ENCODE data around the gene MAP6. TPM values are rescaled to one million over a fixed set of nuclear protein-coding genes. Genes with fewer than 3 reads are reported as not detected.

The MAP6 gene
- polyA plus RNA-seq, 1 donor (not counting 4 experiments of a cell fraction or from before 2014, with no cell fraction given), result 1.7 TPM

GRCh38 chr11:75650167-75650723, 18.6 kb downstream of the MAP6 start:
- no peak for FAIRE-seq
- Histone ChIP-seq H3K9me3 (ENCODE audit: control insufficient read depth, low read depth, low read length) (no peaks in the 10 kb centered on the region), H3K27me3 (ENCODE audit: control insufficient read depth, extremely low read depth, insufficient read depth, low read length) (no peaks in the 10 kb centered on the region), H3K36me3 (ENCODE audit: control insufficient read depth in 2 of 2, extremely low read depth in 1 of 2, insufficient read depth in 2 of 2, low read length in 2 of 2) (no peaks in the 10 kb centered on the region), H3K9ac (ENCODE audit: control insufficient read depth, extremely low read depth, insufficient read depth, low read length) (no peak overlapping the region), H3K4me1 (ENCODE audit: control insufficient read depth, extremely low read depth, insufficient read depth, low read length) (peaks cover 19% of the 10 kb centered on the region), H3K9me1 (ENCODE audit: control insufficient read depth, extremely low read depth, insufficient read depth, low read length) (no peaks in the 10 kb centered on the region), H2AFZ (ENCODE audit: control insufficient read depth, low read length) (no peak overlapping the region), H3K4me3 (ENCODE audit: control insufficient read depth in 2 of 3, extremely low read depth in 1 of 3, insufficient read depth in 2 of 3, low read depth in 1 of 3, low read length in 3 of 3) (no peak overlapping the region), H4K20me1 (ENCODE audit: control insufficient read depth, extremely low read depth, insufficient read depth, low read length) (no peaks in the 10 kb centered on the region), H3K79me2 (ENCODE audit: control insufficient read depth, insufficient read depth, low read length) (no peaks in the 10 kb centered on the region), H3K4me2 (ENCODE audit: control insufficient read depth, extremely low read depth, insufficient read depth, low read depth, low read length) (no peak overlapping the region), H3K27ac (ENCODE audit: control insufficient read depth, insufficient read depth, low read length) (no peak overlapping the region)
- dilution Hi-C loops (cut with MboI; ENCODE audit: extremely low pct_ligation_motif_present, low sequenced_read_pairs), result no loop called here
- DNase-seq (ENCODE audit: low read depth, low spot score), result no peak
- no peak for TF ChIP-seq EZH2 (IDR thresholded peaks at IDR 0.05; ENCODE audit: low read length)
- TF ChIP-seq, protein P1, sequence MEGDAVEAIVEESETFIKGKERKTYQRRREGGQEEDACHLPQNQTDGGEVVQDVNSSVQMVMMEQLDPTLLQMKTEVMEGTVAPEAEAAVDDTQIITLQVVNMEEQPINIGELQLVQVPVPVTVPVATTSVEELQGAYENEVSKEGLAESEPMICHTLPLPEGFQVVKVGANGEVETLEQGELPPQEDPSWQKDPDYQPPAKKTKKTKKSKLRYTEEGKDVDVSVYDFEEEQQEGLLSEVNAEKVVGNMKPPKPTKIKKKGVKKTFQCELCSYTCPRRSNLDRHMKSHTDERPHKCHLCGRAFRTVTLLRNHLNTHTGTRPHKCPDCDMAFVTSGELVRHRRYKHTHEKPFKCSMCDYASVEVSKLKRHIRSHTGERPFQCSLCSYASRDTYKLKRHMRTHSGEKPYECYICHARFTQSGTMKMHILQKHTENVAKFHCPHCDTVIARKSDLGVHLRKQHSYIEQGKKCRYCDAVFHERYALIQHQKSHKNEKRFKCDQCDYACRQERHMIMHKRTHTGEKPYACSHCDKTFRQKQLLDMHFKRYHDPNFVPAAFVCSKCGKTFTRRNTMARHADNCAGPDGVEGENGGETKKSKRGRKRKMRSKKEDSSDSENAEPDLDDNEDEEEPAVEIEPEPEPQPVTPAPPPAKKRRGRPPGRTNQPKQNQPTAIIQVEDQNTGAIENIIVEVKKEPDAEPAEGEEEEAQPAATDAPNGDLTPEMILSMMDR (optimal IDR thresholded peaks at IDR 0.05 in 1 of 3, IDR thresholded peaks at IDR 0.05 in 1 of 3, conservative IDR thresholded peaks at IDR 0.05 in 1 of 3; ENCODE audit: extremely low read depth in 1 of 3, insufficient read depth in 2 of 3, low read length in 3 of 3), result no peak

- TF ChIP-seq, protein P1 (optimal IDR thresholded peaks at IDR 0.05 in 1 of 3, IDR thresholded peaks at IDR 0.05 in 1 of 3, conservative IDR thresholded peaks at IDR 0.05 in 1 of 3; ENCODE audit: extremely low read depth in 1 of 3, insufficient read depth in 2 of 3, low read length in 3 of 3), result no peak
- no peak for TF ChIP-seq EZH2 (IDR thresholded peaks at IDR 0.05; ENCODE audit: low read length)
- H4K20me1 ChIP-seq (ENCODE audit: control insufficient read depth, extremely low read depth, insufficient read depth, low read length), result no peaks in the 10 kb centered on the region
- no peak overlapping the region for H3K9ac ChIP-seq (ENCODE audit: control insufficient read depth, extremely low read depth, insufficient read depth, low read length)
- no peaks in the 10 kb centered on the region for H3K9me1 ChIP-seq (ENCODE audit: control insufficient read depth, extremely low read depth, insufficient read depth, low read length)
- H3K36me3 ChIP-seq (ENCODE audit: control insufficient read depth in 2 of 2, extremely low read depth in 1 of 2, insufficient read depth in 2 of 2, low read length in 2 of 2), result no peaks in the 10 kb centered on the region
- no peak overlapping the region for H3K4me2 ChIP-seq (ENCODE audit: control insufficient read depth, extremely low read depth, insufficient read depth, low read depth, low read length)
- H3K27me3 ChIP-seq (ENCODE audit: control insufficient read depth, extremely low read depth, insufficient read depth, low read length), result no peaks in the 10 kb centered on the region
- no peaks in the 10 kb centered on the region for H3K4me1 ChIP-seq (ENCODE audit: control insufficient read depth, extremely low read depth, insufficient read depth, low read length)
- no peak overlapping the region for H3K27ac ChIP-seq (ENCODE audit: control insufficient read depth, insufficient read depth, low read length)
- no peak for DNase-seq (ENCODE audit: low read depth, low spot score)
- no peaks in the 10 kb centered on the region for H3K79me2 ChIP-seq (ENCODE audit: control insufficient read depth, insufficient read depth, low read length)
- no peak overlapping the region for H2AFZ ChIP-seq (ENCODE audit: control insufficient read depth, low read length)
- no peaks in the 10 kb centered on the region for H3K9me3 ChIP-seq (ENCODE audit: control insufficient read depth, low read depth, low read length)
- dilution Hi-C loops (cut with MboI; ENCODE audit: extremely low pct_ligation_motif_present, low sequenced_read_pairs), result no loop called here
- no peak overlapping the region for H3K4me3 ChIP-seq (ENCODE audit: control insufficient read depth in 2 of 3, extremely low read depth in 1 of 3, insufficient read depth in 2 of 3, low read depth in 1 of 3, low read length in 3 of 3)
- FAIRE-seq, result no peak
Observed at GRCh38 chr11:75644946-75645345, 23.9 kb downstream of the MAP6 start.

All from keratinocyte (primary cell).